H1 (cell line): Measurements from ENCODE around the gene CHMP6. TPM values are rescaled to one million over a fixed set of nuclear protein-coding genes. Genes with fewer than 3 reads are reported as not detected.

Experiments used
- CTCF ChIA-PET: fragments of 300-600 bp; sonication (Branson Sonifier 250); formaldehyde crosslinking; loops from one replicate; lab custom pipeline; 2021; ENCODE audit not compliant: partially characterized antibody; lab: Charles Lee
- POLR2A ChIA-PET: fragments of 300-600 bp; sonication (Branson Sonifier 250); formaldehyde crosslinking; loops from one replicate; lab custom pipeline; 2021; ENCODE audit warnings: inconsistent platforms; ENCODE audit not compliant: partially characterized antibody; lab: Charles Lee
- DNase-seq, 2 experiments: peaks; one replicate each; pipeline versions ENCODE4 v3.0.0 to v3.0.0-alpha.2; 2010 to 2022; ENCODE audit warnings: low spot score in 2 of 2, low read depth in 1 of 2, mixed read lengths in 1 of 2
- FAIRE-seq: peaks from 2 replicates; lab custom pipeline; 2011; peaks lifted over from hg19 to GRCh38; lab: Jason Lieb, UNC
- H2AFZ ChIP-seq: 2 replicates; pipeline ENCODE4 v1.8.1; 2012; ENCODE audit warnings: low read length, inconsistent platforms
- H2AK5ac ChIP-seq: 2 replicates; pipeline ENCODE4 v1.6.1; 2013; ENCODE audit warnings: low read depth, low read length
- H2BK120ac ChIP-seq: replicated peaks from 2 replicates; pipeline ENCODE3; 2013; ENCODE audit warnings: low read depth, low read length, inconsistent platforms
- H2BK12ac ChIP-seq: 2 replicates; pipeline ENCODE4 v1.6.1; 2013; ENCODE audit warnings: low read depth, low read length
- H2BK15ac ChIP-seq: 2 replicates; pipeline ENCODE4 v1.6.1; 2013; ENCODE audit warnings: low read length
- H2BK20ac ChIP-seq: 2 replicates; pipeline ENCODE4 v1.6.1; 2013; ENCODE audit warnings: low read length
- H2BK5ac ChIP-seq: 2 replicates; pipeline ENCODE4 v1.6.1; 2013; ENCODE audit warnings: low read depth, low read length
- H3K14ac ChIP-seq: 2 replicates; pipeline ENCODE4 v1.6.1; 2013; ENCODE audit warnings: inconsistent platforms; ENCODE audit not compliant: insufficient read length
- H3K18ac ChIP-seq: 2 replicates; pipeline ENCODE4 v1.6.1; 2013; ENCODE audit warnings: low read length; ENCODE audit errors: extremely low read depth
- H3K23ac ChIP-seq: 2 replicates; pipeline ENCODE4 v1.6.1; 2013; ENCODE audit warnings: inconsistent platforms; ENCODE audit not compliant: insufficient read length
- H3K23me2 ChIP-seq: 2 replicates; pipeline ENCODE4 v1.6.1; 2013; ENCODE audit warnings: low read depth, low read length
- H3K27ac ChIP-seq: 2 replicates; pipeline ENCODE4 v1.6.1; 2011; ENCODE audit warnings: low read depth, low read length, inconsistent platforms
- H3K27me3 ChIP-seq, 4 experiments: replicated peaks in 1 of 4; 1 replicate in 1 of 4; 2 replicates in 3 of 4; pipeline versions ENCODE4 v1.6.1 to v1.8.1; 2011 to 2013; ENCODE audit warnings: low read length in 3 of 4, mild to moderate bottlenecking in 3 of 4, inconsistent platforms in 2 of 4, mixed read lengths in 2 of 4, moderate library complexity in 1 of 4; ENCODE audit not compliant: control insufficient read depth in 3 of 4, insufficient read depth in 3 of 4; ENCODE audit errors: extremely low read depth in 1 of 4
- H3K36me3 ChIP-seq, 4 experiments: 2 replicates each; pipeline versions ENCODE4 v1.6.1 to v1.8.1; 2011 to 2013; ENCODE audit warnings: mild to moderate bottlenecking in 4 of 4, low read length in 3 of 4, moderate library complexity in 2 of 4, control low read depth in 1 of 4, inconsistent platforms in 1 of 4; ENCODE audit not compliant: insufficient read depth in 4 of 4, control insufficient read depth in 2 of 4
- H3K4ac ChIP-seq: replicated peaks from 2 replicates; pipeline ENCODE3; 2013; ENCODE audit warnings: low read length, low read depth, mixed read lengths, inconsistent platforms; ENCODE audit not compliant: insufficient read length
- H3K4me1 ChIP-seq, 4 experiments: replicated peaks in 1 of 4; 1 replicate in 1 of 4; 2 replicates in 3 of 4; pipeline versions ENCODE4 v1.6.1 to v1.8.1; 2011 to 2013; ENCODE audit warnings: low read length in 3 of 4, inconsistent platforms in 2 of 4, mixed read lengths in 1 of 4; ENCODE audit not compliant: insufficient read depth in 4 of 4, control insufficient read depth in 3 of 4
- H3K4me2 ChIP-seq, 2 experiments: 2 replicates each; pipeline versions ENCODE4 v1.6.1 to v1.8.1; 2011 to 2013; ENCODE audit warnings: low read depth in 2 of 2, low read length in 2 of 2, control low read depth in 1 of 2, inconsistent platforms in 1 of 2, mild to moderate bottlenecking in 1 of 2; ENCODE audit not compliant: insufficient read depth in 1 of 2
- H3K4me3 ChIP-seq, 4 experiments: fragments of 200-600, 300-600 bp in 1 of 4; sonication (generic), shearing (Covaris generic), sonication (Bioruptor Twin) in 1 of 4; 2 replicates each; pipeline versions ENCODE4 v1.5.1 to v1.8.1; 2011 to 2016; ENCODE audit warnings: low read length in 4 of 4, low read depth in 3 of 4, control low read depth in 2 of 4, inconsistent platforms in 2 of 4, mild to moderate bottlenecking in 2 of 4, mixed read lengths in 1 of 4, moderate library complexity in 1 of 4; ENCODE audit not compliant: insufficient read depth in 2 of 4; ENCODE audit errors: extremely low read depth in 1 of 4
- H3K56ac ChIP-seq: replicated peaks from 2 replicates; pipeline ENCODE3; 2013; ENCODE audit warnings: low read depth, mild to moderate bottlenecking, mixed read lengths, low read length, inconsistent platforms; ENCODE audit not compliant: insufficient read length
- H3K79me1 ChIP-seq: 2 replicates; pipeline ENCODE4 v1.6.1; 2013; ENCODE audit warnings: low read depth, low read length, control low read depth
- H3K79me2 ChIP-seq, 2 experiments: 2 replicates each; pipeline versions ENCODE4 v1.6.1 to v1.8.1; 2012 to 2013; ENCODE audit warnings: low read length in 2 of 2, mild to moderate bottlenecking in 2 of 2, inconsistent platforms in 1 of 2; ENCODE audit not compliant: insufficient read depth in 2 of 2, control insufficient read depth in 1 of 2
- H3K9ac ChIP-seq, 4 experiments: replicated peaks in 1 of 4; 1 replicate in 1 of 4; 2 replicates in 3 of 4; pipeline versions ENCODE4 v1.6.1 to v1.8.1; 2011 to 2013; ENCODE audit warnings: low read depth in 3 of 4, low read length in 3 of 4, control low read depth in 2 of 4, mild to moderate bottlenecking in 2 of 4, moderate library complexity in 2 of 4, inconsistent platforms in 1 of 4; ENCODE audit errors: extremely low read depth in 1 of 4
- H3K9me3 ChIP-seq, 2 experiments: 2 replicates each; pipeline versions ENCODE4 v1.6.1 to v1.8.1; 2012 to 2013; ENCODE audit warnings: mild to moderate bottlenecking in 2 of 2, moderate library complexity in 2 of 2, control low read depth in 1 of 2, inconsistent platforms in 1 of 2, low read depth in 1 of 2, low read length in 1 of 2, mixed read lengths in 1 of 2; ENCODE audit not compliant: insufficient read depth in 2 of 2
- H4K20me1 ChIP-seq, 2 experiments: replicated peaks in 1 of 2; 2 replicates each; pipeline versions ENCODE3 to v1.8.1; 2011 to 2013; ENCODE audit warnings: inconsistent platforms in 2 of 2, low read length in 2 of 2, mild to moderate bottlenecking in 1 of 2; ENCODE audit not compliant: insufficient read depth in 2 of 2, control insufficient read depth in 1 of 2
- H4K5ac ChIP-seq: 2 replicates; pipeline ENCODE4 v1.6.1; 2013; ENCODE audit warnings: low read length, low read depth, mixed read lengths, inconsistent platforms; ENCODE audit not compliant: insufficient read length
- H4K8ac ChIP-seq: 2 replicates; pipeline ENCODE4 v1.8.0; 2013; ENCODE audit warnings: mild to moderate bottlenecking, moderate library complexity, low read length, inconsistent platforms; ENCODE audit not compliant: insufficient read depth; ENCODE audit errors: extremely low read depth
- H4K91ac ChIP-seq: replicated peaks from 2 replicates; pipeline ENCODE3; 2013; ENCODE audit warnings: low read length, mixed read lengths, inconsistent platforms; ENCODE audit not compliant: insufficient read length
- SP4 ChIP-seq: IDR thresholded peaks from 2 replicates; pipeline ENCODE4 v1.6.1; 2012; ENCODE audit warnings: low read length, inconsistent platforms
- TAF7 ChIP-seq: optimal IDR thresholded peaks from 2 replicates; pipeline ENCODE3; 2011; ENCODE audit warnings: low read depth, mild to moderate bottlenecking, inconsistent platforms, low read length, moderate library complexity, borderline replicate concordance
- WGBS, 2 experiments: shearing (Covaris generic) in 1 of 2; methylation state at CpG; one replicate each; pipeline versions ENCODE4 v1.1.6 to v1.1.7; 2013 to 2015; ENCODE audit warnings: low lambda C conversion rate in 2 of 2, mixed read lengths in 2 of 2, inconsistent platforms in 1 of 2, low coverage in 1 of 2, missing lambda C conversion rate in 1 of 2; ENCODE audit not compliant: insufficient replicate concordance in 2 of 2, insufficient coverage in 1 of 2, insufficient read length in 1 of 2; ENCODE audit errors: extremely low coverage in 1 of 2, missing lambda C conversion rate in 1 of 2; 5-methylcytosine and 5-hydroxymethylcytosine counted together
- polyA plus RNA-seq, 7 experiments: library from polyadenylated mRNA; depleted of rRNA in 3 of 7; stranded (reverse) in 5 of 7; unstranded in 2 of 7; fragments of >200 nt in 5 of 7; fragments of 200-250 nt in 2 of 7; gene quantifications; 1 replicate in 5 of 7; 2 replicates in 1 of 7; 4 replicates in 1 of 7; pipeline versions ENCODE4 v1.2.1 to v1.2.3, GENCODE V29; 2011 to 2013; ENCODE audit warnings: missing spikeins in 2 of 7, mixed read lengths in 2 of 7
- total RNA-seq: library from RNA; stranded (reverse); fragmentation: NEBNext Ultra II Directional; extraction: Animal tissue kit (Norgen Biotek cat#: 25700); gene quantifications from 2 replicates; pipeline ENCODE4 v1.2.1, GENCODE V29; 2021

The CHMP6 gene
- total and polyA plus RNA-seq, 2 of the 8 experiments (the other 6 are each of a cell fraction or from before 2014, with no cell fraction given): 15.7 to 24.3 TPM

- Histone ChIP-seq H2BK15ac (no peak overlapping the region), H3K18ac (no peak overlapping the region; the same call in 1 of the 2 replicates), H3K9me3 (no peaks in the 10 kb centered on the region; a peak in 1 of 4 replicates), H3K27me3 (no peaks in the 10 kb centered on the region; a peak in 3 of 7 replicates), H4K5ac (no peak overlapping the region), H4K91ac (no peak overlapping the region), H2AFZ (no peak overlapping the region), H2BK5ac (no peak overlapping the region), H3K27ac (no peak overlapping the region), H3K4me1 (peaks cover 0 to 3% (median 0%) of the 10 kb centered on the region in 4 experiments; a peak in 1 of 7 replicates), H4K8ac (no peak overlapping the region; the same call in 1 of the 2 replicates), H3K56ac (no peak overlapping the region), H3K4me3 (no peak overlapping the region), H3K4me2 (no peak overlapping the region), H3K36me3 (no peaks in the 10 kb centered on the region), H3K9ac (no peak overlapping the region), H3K79me2 (no peaks in the 10 kb centered on the region), H3K4ac (no peak overlapping the region), H4K20me1 (peaks cover 0 to 3% of the 10 kb centered on the region in 2 experiments), H2AK5ac (no peak overlapping the region), H3K23ac (no peak overlapping the region), H2BK120ac (no peak overlapping the region), H2BK12ac (no peak overlapping the region; the same call in 1 of the 2 replicates), H3K79me1 (no peaks in the 10 kb centered on the region), H3K14ac (no peak overlapping the region), H3K23me2 (no peaks in the 10 kb centered on the region), H2BK20ac (no peak overlapping the region)
- POLR2A ChIA-PET: interaction anchor here (0.6 to 5.9 kb wide), 2 partner anchors 9 to 17 kb away, joined by 3 to 41 read pairs; partner anchors contain the start of gene BAIAP2
- WGBS, 2 experiments: 89% methylated on average over 31 of the region's 31 CpGs; no CpG with 5 or more reads in 1 of the 2 experiments
- TF ChIP-seq TAF7 (no peak), SP4 (no peak)
- FAIRE-seq (no peak), DNase-seq (no peak)
- CTCF ChIA-PET: interaction anchor here (0.5 to 12.9 kb wide), 12 partner anchors 10 to 482 kb away, joined by 3 to 110 read pairs (median 12); no protein-coding TSS in a partner anchor
Observed at GRCh38 chr17:81026266-81027036, 34.8 kb downstream of the CHMP6 start.
